ENCODE measurements around the gene MTUS2.

Gene MTUS2

GRCh38 chr13:29486551-29486950 lies 666.4 kb downstream of the MTUS2 start:
- Histone ChIP-seq H3K9me3 (ENCODE audit: insufficient read depth, low read length) (no peaks in the 10 kb centered on the region), H3K4me1 (ENCODE audit: insufficient read depth, insufficient read length) (peaks cover 6% of the 10 kb centered on the region), H3K27me3 (ENCODE audit: insufficient read depth, insufficient read length) (no peaks in the 10 kb centered on the region), H3K4me3 (ENCODE audit: insufficient read length, low read depth) (no peak overlapping the region), H3K36me3 (ENCODE audit: insufficient read depth, insufficient read length, low read length) (no peaks in the 10 kb centered on the region), H3K9ac (ENCODE audit: insufficient read length, low read depth) (no peak overlapping the region)
- DNase-seq (ENCODE audit: low read depth, low spot score) = no peak
- TF ChIP-seq ZNF274 (IDR thresholded peaks at IDR 0.05; ENCODE audit: low read depth, low read length) (no peak), YY1 (IDR thresholded peaks at IDR 0.05; ENCODE audit: insufficient read depth, insufficient read length) (no peak), SUZ12 (IDR thresholded peaks at IDR 0.05; ENCODE audit: extremely low read depth, insufficient read depth, insufficient read length) (no peak)

GRCh38 chr13:29487466-29488454 lies 667.6 kb downstream of the MTUS2 start:
- Histone ChIP-seq H3K4me3 (ENCODE audit: insufficient read length, low read depth) (no peak overlapping the region), H3K4me1 (ENCODE audit: insufficient read depth, insufficient read length) (peaks cover 6% of the 10 kb centered on the region), H3K9me3 (ENCODE audit: insufficient read depth, low read length) (no peaks in the 10 kb centered on the region), H3K9ac (ENCODE audit: insufficient read length, low read depth) (no peak overlapping the region), H3K27me3 (ENCODE audit: insufficient read depth, insufficient read length) (no peaks in the 10 kb centered on the region), H3K36me3 (ENCODE audit: insufficient read depth, insufficient read length, low read length) (no peaks in the 10 kb centered on the region)
- no peak for TF ChIP-seq YY1 (IDR thresholded peaks at IDR 0.05; ENCODE audit: insufficient read depth, insufficient read length)
- no peak for TF ChIP-seq SUZ12 (IDR thresholded peaks at IDR 0.05; ENCODE audit: extremely low read depth, insufficient read depth, insufficient read length)
- DNase-seq (ENCODE audit: low read depth, low spot score) = no peak

GRCh38 chr13:29489650-29490560 lies 669.8 kb downstream of the MTUS2 start:
- H3K27me3 ChIP-seq (ENCODE audit: insufficient read depth, insufficient read length) = no peaks in the 10 kb centered on the region
- H3K9me3 ChIP-seq (ENCODE audit: insufficient read depth, low read length) = no peaks in the 10 kb centered on the region
- H3K9ac ChIP-seq (ENCODE audit: insufficient read length, low read depth) = no peak overlapping the region
- DNase-seq (ENCODE audit: low read depth, low spot score) = no peak
- H3K4me3 ChIP-seq (ENCODE audit: insufficient read length, low read depth) = no peak overlapping the region
- peaks cover 2% of the 10 kb centered on the region for H3K4me1 ChIP-seq (ENCODE audit: insufficient read depth, insufficient read length)
- TF ChIP-seq SUZ12 (IDR thresholded peaks at IDR 0.05; ENCODE audit: extremely low read depth, insufficient read depth, insufficient read length) = no peak
- TF ChIP-seq ZNF274 (IDR thresholded peaks at IDR 0.05; ENCODE audit: low read depth, low read length) = no peak
- TF ChIP-seq YY1 (IDR thresholded peaks at IDR 0.05; ENCODE audit: insufficient read depth, insufficient read length) = no peak
- no peaks in the 10 kb centered on the region for H3K36me3 ChIP-seq (ENCODE audit: insufficient read depth, insufficient read length, low read length)

GRCh38 chr13:29490561-29490885 lies 670.4 kb downstream of the MTUS2 start:
- no peak overlapping the region for H3K4me3 ChIP-seq (ENCODE audit: insufficient read length, low read depth)
- no peaks in the 10 kb centered on the region for H3K9me3 ChIP-seq (ENCODE audit: insufficient read depth, low read length)
- H3K27me3 ChIP-seq (ENCODE audit: insufficient read depth, insufficient read length) = no peaks in the 10 kb centered on the region
- H3K4me1 ChIP-seq (ENCODE audit: insufficient read depth, insufficient read length) = peaks cover 2% of the 10 kb centered on the region
- TF ChIP-seq ZNF274 (IDR thresholded peaks at IDR 0.05; ENCODE audit: low read depth, low read length) = no peak
- TF ChIP-seq YY1 (IDR thresholded peaks at IDR 0.05; ENCODE audit: insufficient read depth, insufficient read length) = no peak
- no peak for TF ChIP-seq SUZ12 (IDR thresholded peaks at IDR 0.05; ENCODE audit: extremely low read depth, insufficient read depth, insufficient read length)
- H3K9ac ChIP-seq (ENCODE audit: insufficient read length, low read depth) = no peak overlapping the region
- no peaks in the 10 kb centered on the region for H3K36me3 ChIP-seq (ENCODE audit: insufficient read depth, insufficient read length, low read length)
- DNase-seq (ENCODE audit: low read depth, low spot score) = no peak

- Histone ChIP-seq H3K4me1 (ENCODE audit: insufficient read depth, insufficient read length) (peaks cover 2% of the 10 kb centered on the region), H3K9me3 (ENCODE audit: insufficient read depth, low read length) (no peaks in the 10 kb centered on the region), H3K27me3 (ENCODE audit: insufficient read depth, insufficient read length) (no peaks in the 10 kb centered on the region), H3K9ac (ENCODE audit: insufficient read length, low read depth) (no peak overlapping the region), H3K4me3 (ENCODE audit: insufficient read length, low read depth) (no peak overlapping the region), H3K36me3 (ENCODE audit: insufficient read depth, insufficient read length, low read length) (no peaks in the 10 kb centered on the region)
- DNase-seq (ENCODE audit: low read depth, low spot score) = no peak
- TF ChIP-seq ZNF274 (IDR thresholded peaks at IDR 0.05; ENCODE audit: low read depth, low read length) (no peak), YY1 (IDR thresholded peaks at IDR 0.05; ENCODE audit: insufficient read depth, insufficient read length) (no peak), SUZ12 (IDR thresholded peaks at IDR 0.05; ENCODE audit: extremely low read depth, insufficient read depth, insufficient read length) (no peak)
Observed at GRCh38 chr13:29491248-29491647, 671.1 kb downstream of the MTUS2 start.

GRCh38 chr13:29493796-29494195 lies 673.7 kb downstream of the MTUS2 start:
- Histone ChIP-seq H3K9ac (ENCODE audit: insufficient read length, low read depth) (no peak overlapping the region), H3K9me3 (ENCODE audit: insufficient read depth, low read length) (no peaks in the 10 kb centered on the region), H3K4me1 (ENCODE audit: insufficient read depth, insufficient read length) (peaks cover 3% of the 10 kb centered on the region), H3K36me3 (ENCODE audit: insufficient read depth, insufficient read length, low read length) (no peaks in the 10 kb centered on the region), H3K4me3 (ENCODE audit: insufficient read length, low read depth) (no peak overlapping the region), H3K27me3 (ENCODE audit: insufficient read depth, insufficient read length) (no peaks in the 10 kb centered on the region)
- TF ChIP-seq YY1 (IDR thresholded peaks at IDR 0.05; ENCODE audit: insufficient read depth, insufficient read length) (no peak), SUZ12 (IDR thresholded peaks at IDR 0.05; ENCODE audit: extremely low read depth, insufficient read depth, insufficient read length) (no peak), ZNF274 (IDR thresholded peaks at IDR 0.05; ENCODE audit: low read depth, low read length) (no peak)
- DNase-seq (ENCODE audit: low read depth, low spot score) = no peak

- TF ChIP-seq YY1 (IDR thresholded peaks at IDR 0.05; ENCODE audit: insufficient read depth, insufficient read length) (no peak), SUZ12 (IDR thresholded peaks at IDR 0.05; ENCODE audit: extremely low read depth, insufficient read depth, insufficient read length) (no peak), ZNF274 (IDR thresholded peaks at IDR 0.05; ENCODE audit: low read depth, low read length) (no peak)
- peaks cover 3% of the 10 kb centered on the region for H3K4me1 ChIP-seq (ENCODE audit: insufficient read depth, insufficient read length)
- no peak overlapping the region for H3K4me3 ChIP-seq (ENCODE audit: insufficient read length, low read depth)
- no peak overlapping the region for H3K9ac ChIP-seq (ENCODE audit: insufficient read length, low read depth)
- H3K9me3 ChIP-seq (ENCODE audit: insufficient read depth, low read length) = no peaks in the 10 kb centered on the region
- H3K36me3 ChIP-seq (ENCODE audit: insufficient read depth, insufficient read length, low read length) = no peaks in the 10 kb centered on the region
- DNase-seq (ENCODE audit: low read depth, low spot score) = no peak
- no peaks in the 10 kb centered on the region for H3K27me3 ChIP-seq (ENCODE audit: insufficient read depth, insufficient read length)
Observed at GRCh38 chr13:29494520-29494919, 674.4 kb downstream of the MTUS2 start.
